HepG2 (cell line): ENCODE measurements around the gene DSC3. TPM values are rescaled to one million over a fixed set of nuclear protein-coding genes. Genes with fewer than 3 reads are reported as not detected.

Experiments used
- BRD4 ChIP-seq: sonication (generic); formaldehyde crosslinking; IDR thresholded peaks from 2 replicates; pipeline ENCODE4 v1.4.0; 2020; ENCODE audit warnings: missing genetic modification reagents
- CEBPB ChIP-seq: IDR thresholded peaks from 2 replicates; pipeline ENCODE4 v1.6.1; 2011; ENCODE audit warnings: low read depth, low read length, improper control_type of control experiment, borderline replicate concordance
- ELF4 ChIP-seq: sonication (generic); formaldehyde crosslinking; IDR thresholded peaks from 2 replicates; pipeline ENCODE4 v1.5.0; 2020; ENCODE audit warnings: missing genetic modification reagents, mild to moderate bottlenecking, moderate library complexity, borderline replicate concordance
- EP300 ChIP-seq, 3 experiments: sonication (generic) in 1 of 3; formaldehyde crosslinking in 1 of 3; IDR thresholded peaks; 2 replicates each; pipeline versions ENCODE4 v1.5.1 to v1.6.1; 2011 to 2020; ENCODE audit warnings: low read depth in 2 of 3, low read length in 2 of 3, borderline replicate concordance in 1 of 3, improper control_type of control experiment in 1 of 3, mild to moderate bottlenecking in 1 of 3, missing genetic modification reagents in 1 of 3, moderate library complexity in 1 of 3
- HNF4G ChIP-seq, 2 experiments: sonication (generic) in 1 of 2; formaldehyde crosslinking in 1 of 2; IDR thresholded peaks; 2 replicates each; pipeline versions ENCODE4 v1.4.0 to v1.6.1; 2011 to 2020; ENCODE audit warnings: borderline replicate concordance in 2 of 2, low read depth in 2 of 2, mild to moderate bottlenecking in 2 of 2, low read length in 1 of 2, missing genetic modification reagents in 1 of 2, moderate library complexity in 1 of 2
- HNRNPUL1 ChIP-seq: fragments of 200-400 bp; formaldehyde crosslinking; IDR thresholded peaks from 2 replicates; pipeline ENCODE4 v1.6.1; 2017; ENCODE audit warnings: low read depth, mild to moderate bottlenecking, low read length, moderate library complexity
- HOXA7 ChIP-seq: sonication (generic); formaldehyde crosslinking; IDR thresholded peaks from 2 replicates; pipeline ENCODE4 v1.8.1; 2022; ENCODE audit warnings: mild to moderate bottlenecking, missing genetic modification reagents, moderate library complexity
- NCOA5 ChIP-seq: sonication (generic); formaldehyde crosslinking; IDR thresholded peaks from 2 replicates; pipeline ENCODE4 v1.4.0; 2020; ENCODE audit warnings: missing genetic modification reagents
- PHF21A ChIP-seq: sonication (generic); formaldehyde crosslinking; IDR thresholded peaks from 2 replicates; pipeline ENCODE4 v1.5.0; 2020; ENCODE audit warnings: mild to moderate bottlenecking, missing genetic modification reagents
- REPIN1 ChIP-seq: sonication (generic); formaldehyde crosslinking; IDR thresholded peaks from 2 replicates; pipeline ENCODE4 v1.8.0; 2022; ENCODE audit warnings: missing genetic modification reagents, low read depth, mild to moderate bottlenecking, borderline replicate concordance
- SIX1 ChIP-seq: sonication (generic); formaldehyde crosslinking; IDR thresholded peaks from 2 replicates; pipeline ENCODE4 v1.4.0; 2020; ENCODE audit warnings: missing genetic modification reagents, borderline replicate concordance
- SMAD3 ChIP-seq: sonication (generic); formaldehyde crosslinking; IDR thresholded peaks from 2 replicates; pipeline ENCODE4 v1.4.0; 2020; ENCODE audit warnings: missing genetic modification reagents
- XRCC5 ChIP-seq: fragments of 200-400 bp; formaldehyde crosslinking; optimal IDR thresholded peaks from 2 replicates; pipeline ENCODE3; 2017; ENCODE audit warnings: mild to moderate bottlenecking, low read length
- ZKSCAN5 ChIP-seq: sonication (generic); formaldehyde crosslinking; IDR thresholded peaks from 2 replicates; pipeline ENCODE4 v1.5.1; 2020; ENCODE audit warnings: mild to moderate bottlenecking, missing genetic modification reagents
- ZNF350 ChIP-seq: sonication (generic); formaldehyde crosslinking; IDR thresholded peaks from 2 replicates; pipeline ENCODE4 v1.4.0; 2020; ENCODE audit warnings: mild to moderate bottlenecking, low read depth, missing genetic modification reagents, borderline replicate concordance
- ZNF703 ChIP-seq: sonication (generic); formaldehyde crosslinking; IDR thresholded peaks from 2 replicates; pipeline ENCODE4 v1.5.1; 2020; ENCODE audit warnings: missing genetic modification reagents, mild to moderate bottlenecking, moderate library complexity, borderline replicate concordance
- polyA plus RNA-seq, 8 experiments: library from polyadenylated mRNA; depleted of rRNA in 3 of 8; stranded (reverse) in 7 of 8; unstranded in 1 of 8; fragments of >200 nt; fragmentation: Illumina TruSeq in 4 of 8; extraction: Trizol in 4 of 8; gene quantifications; 2 replicates each; pipeline versions ENCODE4 v1.2.1 to v1.2.3, GENCODE V29; 2011 to 2016; ENCODE audit warnings: low read depth in 4 of 8, missing spikeins in 1 of 8, mixed read lengths in 1 of 8; ENCODE audit not compliant: insufficient read depth in 1 of 8
- total RNA-seq, 5 experiments: library from RNA; depleted of rRNA; stranded (reverse); fragments of >200 nt; fragmentation: Illumina TruSeq; extraction: Trizol; gene quantifications; 2 replicates each; pipeline ENCODE4 v1.2.3, GENCODE V29; 2016; ENCODE audit warnings: low read depth in 1 of 5
- TF ChIP-seq, protein P1 (sequence below): sonication (generic); formaldehyde crosslinking; IDR thresholded peaks from 2 replicates; pipeline ENCODE4 v1.5.0; 2020; ENCODE audit warnings: mild to moderate bottlenecking, missing genetic modification reagents, borderline replicate concordance
- TF ChIP-seq, protein P2 (sequence below): sonication (generic); IDR thresholded peaks from 2 replicates; pipeline ENCODE4 v1.6.1; 2016; ENCODE audit warnings: low read depth, borderline replicate concordance
- TF ChIP-seq, protein P3 (sequence below): IDR thresholded peaks from 2 replicates; pipeline ENCODE4 v1.6.1; 2012; ENCODE audit warnings: low read length, improper control_type of control experiment
- TF ChIP-seq, protein P4 (sequence below), 2 experiments: fragments of 450-650 bp in 1 of 2; sonication (generic) in 1 of 2; formaldehyde crosslinking; IDR thresholded peaks; 2 replicates each; pipeline versions ENCODE4 v1.5.0 to v1.8.0; 2020 to 2022; ENCODE audit warnings: mild to moderate bottlenecking in 1 of 2, missing genetic modification reagents in 1 of 2

Gene DSC3
- total and polyA plus RNA-seq, 2 of the 13 experiments (the other 11 are each of a cell fraction or from before 2014, with no cell fraction given): 0.05 to 0.38 TPM

DNA sequence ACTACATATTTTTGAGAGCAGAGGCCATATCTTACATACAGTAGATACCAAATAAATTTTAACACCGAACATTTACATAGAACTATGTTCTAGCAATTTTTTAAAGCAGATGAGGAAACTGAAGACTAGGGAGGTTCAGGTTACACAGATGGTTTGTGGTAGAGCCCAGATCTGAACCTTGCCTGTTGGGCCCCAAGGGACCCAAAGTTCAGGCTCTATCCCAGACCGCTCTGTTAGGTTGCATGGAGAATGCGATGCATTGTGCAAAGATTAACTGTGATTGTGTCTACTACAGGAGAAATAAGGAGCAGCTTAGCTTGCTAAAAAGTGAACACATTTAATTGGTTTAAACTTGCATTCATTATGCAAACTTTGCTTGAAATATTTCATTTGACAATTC lies 16.4 kb upstream of the DSC3 start (continued):
- TF ChIP-seq CEBPB (peak; percentile 61), HNF4G (IDR thresholded peaks at IDR 0.05; ENCODE audit: borderline replicate concordance, low read depth, low read length) (peak; percentile 67), HNF4G (CRISPR knock-in tag; IDR thresholded peaks at IDR 0.05; ENCODE audit: borderline replicate concordance, low read depth) (no peak), ZNF350 (CRISPR knock-in tag) (no peak), PHF21A (CRISPR knock-in tag) (peak; percentile 38; the same call in 1 of the 2 replicates), EP300 (IDR thresholded peaks at IDR 0.05; ENCODE audit: low read depth in 2 of 2, low read length in 2 of 2) (peak in 1 of 2 experiments; percentile 35; a peak in 1 of 4 replicates), EP300 (CRISPR knock-in tag; IDR thresholded peaks at IDR 0.05; ENCODE audit: borderline replicate concordance) (no peak), SIX1 (CRISPR knock-in tag) (peak; percentile 80), NCOA5 (CRISPR knock-in tag) (no peak), REPIN1 (CRISPR knock-in tag) (no peak), ZKSCAN5 (CRISPR knock-in tag) (no peak), ZNF703 (CRISPR knock-in tag) (no peak), XRCC5 (no peak), HOXA7 (CRISPR knock-in tag) (no peak), HNRNPUL1 (no peak), BRD4 (CRISPR knock-in tag) (no peak), ELF4 (CRISPR knock-in tag) (no peak), SMAD3 (CRISPR knock-in tag) (no peak)
- TF ChIP-seq, protein P1, sequence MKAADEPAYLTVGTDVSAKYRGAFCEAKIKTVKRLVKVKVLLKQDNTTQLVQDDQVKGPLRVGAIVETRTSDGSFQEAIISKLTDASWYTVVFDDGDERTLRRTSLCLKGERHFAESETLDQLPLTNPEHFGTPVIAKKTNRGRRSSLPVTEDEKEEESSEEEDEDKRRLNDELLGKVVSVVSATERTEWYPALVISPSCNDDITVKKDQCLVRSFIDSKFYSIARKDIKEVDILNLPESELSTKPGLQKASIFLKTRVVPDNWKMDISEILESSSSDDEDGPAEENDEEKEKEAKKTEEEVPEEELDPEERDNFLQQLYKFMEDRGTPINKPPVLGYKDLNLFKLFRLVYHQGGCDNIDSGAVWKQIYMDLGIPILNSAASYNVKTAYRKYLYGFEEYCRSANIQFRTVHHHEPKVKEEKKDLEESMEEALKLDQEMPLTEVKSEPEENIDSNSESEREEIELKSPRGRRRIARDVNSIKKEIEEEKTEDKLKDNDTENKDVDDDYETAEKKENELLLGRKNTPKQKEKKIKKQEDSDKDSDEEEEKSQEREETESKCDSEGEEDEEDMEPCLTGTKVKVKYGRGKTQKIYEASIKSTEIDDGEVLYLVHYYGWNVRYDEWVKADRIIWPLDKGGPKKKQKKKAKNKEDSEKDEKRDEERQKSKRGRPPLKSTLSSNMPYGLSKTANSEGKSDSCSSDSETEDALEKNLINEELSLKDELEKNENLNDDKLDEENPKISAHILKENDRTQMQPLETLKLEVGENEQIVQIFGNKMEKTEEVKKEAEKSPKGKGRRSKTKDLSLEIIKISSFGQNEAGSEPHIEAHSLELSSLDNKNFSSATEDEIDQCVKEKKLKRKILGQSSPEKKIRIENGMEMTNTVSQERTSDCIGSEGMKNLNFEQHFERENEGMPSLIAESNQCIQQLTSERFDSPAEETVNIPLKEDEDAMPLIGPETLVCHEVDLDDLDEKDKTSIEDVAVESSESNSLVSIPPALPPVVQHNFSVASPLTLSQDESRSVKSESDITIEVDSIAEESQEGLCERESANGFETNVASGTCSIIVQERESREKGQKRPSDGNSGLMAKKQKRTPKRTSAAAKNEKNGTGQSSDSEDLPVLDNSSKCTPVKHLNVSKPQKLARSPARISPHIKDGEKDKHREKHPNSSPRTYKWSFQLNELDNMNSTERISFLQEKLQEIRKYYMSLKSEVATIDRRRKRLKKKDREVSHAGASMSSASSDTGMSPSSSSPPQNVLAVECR: no peak
- TF ChIP-seq, protein P2, sequence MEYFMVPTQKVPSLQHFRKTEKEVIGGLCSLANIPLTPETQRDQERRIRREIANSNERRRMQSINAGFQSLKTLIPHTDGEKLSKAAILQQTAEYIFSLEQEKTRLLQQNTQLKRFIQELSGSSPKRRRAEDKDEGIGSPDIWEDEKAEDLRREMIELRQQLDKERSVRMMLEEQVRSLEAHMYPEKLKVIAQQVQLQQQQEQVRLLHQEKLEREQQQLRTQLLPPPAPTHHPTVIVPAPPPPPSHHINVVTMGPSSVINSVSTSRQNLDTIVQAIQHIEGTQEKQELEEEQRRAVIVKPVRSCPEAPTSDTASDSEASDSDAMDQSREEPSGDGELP: no peak
- TF ChIP-seq, protein P3, sequence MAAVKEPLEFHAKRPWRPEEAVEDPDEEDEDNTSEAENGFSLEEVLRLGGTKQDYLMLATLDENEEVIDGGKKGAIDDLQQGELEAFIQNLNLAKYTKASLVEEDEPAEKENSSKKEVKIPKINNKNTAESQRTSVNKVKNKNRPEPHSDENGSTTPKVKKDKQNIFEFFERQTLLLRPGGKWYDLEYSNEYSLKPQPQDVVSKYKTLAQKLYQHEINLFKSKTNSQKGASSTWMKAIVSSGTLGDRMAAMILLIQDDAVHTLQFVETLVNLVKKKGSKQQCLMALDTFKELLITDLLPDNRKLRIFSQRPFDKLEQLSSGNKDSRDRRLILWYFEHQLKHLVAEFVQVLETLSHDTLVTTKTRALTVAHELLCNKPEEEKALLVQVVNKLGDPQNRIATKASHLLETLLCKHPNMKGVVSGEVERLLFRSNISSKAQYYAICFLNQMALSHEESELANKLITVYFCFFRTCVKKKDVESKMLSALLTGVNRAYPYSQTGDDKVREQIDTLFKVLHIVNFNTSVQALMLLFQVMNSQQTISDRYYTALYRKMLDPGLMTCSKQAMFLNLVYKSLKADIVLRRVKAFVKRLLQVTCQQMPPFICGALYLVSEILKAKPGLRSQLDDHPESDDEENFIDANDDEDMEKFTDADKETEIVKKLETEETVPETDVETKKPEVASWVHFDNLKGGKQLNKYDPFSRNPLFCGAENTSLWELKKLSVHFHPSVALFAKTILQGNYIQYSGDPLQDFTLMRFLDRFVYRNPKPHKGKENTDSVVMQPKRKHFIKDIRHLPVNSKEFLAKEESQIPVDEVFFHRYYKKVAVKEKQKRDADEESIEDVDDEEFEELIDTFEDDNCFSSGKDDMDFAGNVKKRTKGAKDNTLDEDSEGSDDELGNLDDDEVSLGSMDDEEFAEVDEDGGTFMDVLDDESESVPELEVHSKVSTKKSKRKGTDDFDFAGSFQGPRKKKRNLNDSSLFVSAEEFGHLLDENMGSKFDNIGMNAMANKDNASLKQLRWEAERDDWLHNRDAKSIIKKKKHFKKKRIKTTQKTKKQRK: no peak
- TF ChIP-seq, protein P4, sequence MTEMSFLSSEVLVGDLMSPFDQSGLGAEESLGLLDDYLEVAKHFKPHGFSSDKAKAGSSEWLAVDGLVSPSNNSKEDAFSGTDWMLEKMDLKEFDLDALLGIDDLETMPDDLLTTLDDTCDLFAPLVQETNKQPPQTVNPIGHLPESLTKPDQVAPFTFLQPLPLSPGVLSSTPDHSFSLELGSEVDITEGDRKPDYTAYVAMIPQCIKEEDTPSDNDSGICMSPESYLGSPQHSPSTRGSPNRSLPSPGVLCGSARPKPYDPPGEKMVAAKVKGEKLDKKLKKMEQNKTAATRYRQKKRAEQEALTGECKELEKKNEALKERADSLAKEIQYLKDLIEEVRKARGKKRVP (CRISPR knock-in tag; IDR thresholded peaks at IDR 0.05): no peak
